Chondrocyte (in vitro differentiated cells): Measurements from ENCODE around the gene RARRES2. TPM values are rescaled to one million over a fixed set of nuclear protein-coding genes. Genes with fewer than 3 reads are reported as not detected.
A peak's percentile ranks its signal among the peaks of the same experiment; 100 is the strongest.

Source experiments
- DNase-seq: peaks from one replicate; pipeline ENCODE4 v3.0.0; 2021; ENCODE audit warnings: mixed read lengths, low spot score
- H3K27ac Mint-ChIP-seq: one replicate; pipeline ENCODE4 v1.8.0; 2021; ENCODE audit warnings: mild to moderate bottlenecking, moderate library complexity, mixed read lengths; ENCODE audit not compliant: unreplicated experiment
- H3K27me3 Mint-ChIP-seq: 2 replicates; pipeline ENCODE4 v1.8.0; 2021; ENCODE audit warnings: low read depth, mixed read lengths
- H3K36me3 Mint-ChIP-seq: 2 replicates; pipeline ENCODE4 v1.8.0; 2021; ENCODE audit warnings: low read depth, mixed read lengths
- H3K4me1 Mint-ChIP-seq: 2 replicates; pipeline ENCODE4 v1.8.0; 2021; ENCODE audit warnings: low read depth, mild to moderate bottlenecking, mixed read lengths
- H3K4me3 Mint-ChIP-seq: one replicate; pipeline ENCODE4 v1.8.0; 2021; ENCODE audit warnings: mild to moderate bottlenecking, moderate library complexity, mixed read lengths; ENCODE audit not compliant: unreplicated experiment
- H3K9me3 Mint-ChIP-seq: 2 replicates; pipeline ENCODE4 v1.8.0; 2021; ENCODE audit warnings: low read depth, mixed read lengths
- CTCF ChIP-seq: fragments of 200-600 bp; sonication (generic); IDR thresholded peaks from 2 replicates; pipeline ENCODE4 v1.5.0; 2021; ENCODE audit warnings: antibody characterized with exemption, mild to moderate bottlenecking, moderate library complexity
- total RNA-seq: library from RNA; stranded (reverse); gene quantifications from 3 replicates; pipeline ENCODE4 v1.2.1, GENCODE V29; 2021

RARRES2 gene
- total RNA-seq, 1 donor from 2014 or later = 1.8 TPM

DNA sequence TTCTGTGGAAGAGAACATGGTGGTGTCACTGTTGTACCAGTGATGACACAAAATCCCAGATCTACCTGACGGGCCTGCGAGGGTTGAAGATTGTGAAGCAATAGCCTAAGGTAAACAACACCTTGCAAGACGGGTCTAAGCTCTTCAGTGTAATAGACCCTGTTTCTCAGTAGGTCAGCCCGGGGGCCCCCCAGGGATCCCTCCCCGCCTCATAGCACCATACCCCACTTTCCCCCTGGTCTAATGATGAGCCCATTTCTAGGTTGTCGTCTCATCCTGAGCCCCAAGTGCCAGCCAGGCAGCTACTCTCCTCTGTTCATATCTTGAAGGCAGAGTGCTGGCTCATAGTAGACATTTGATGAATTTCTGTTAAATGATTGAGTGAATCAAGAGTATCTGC lies 15.5 kb downstream of the RARRES2 start:
- no peak overlapping the region for H3K27ac Mint-ChIP-seq

DNA sequence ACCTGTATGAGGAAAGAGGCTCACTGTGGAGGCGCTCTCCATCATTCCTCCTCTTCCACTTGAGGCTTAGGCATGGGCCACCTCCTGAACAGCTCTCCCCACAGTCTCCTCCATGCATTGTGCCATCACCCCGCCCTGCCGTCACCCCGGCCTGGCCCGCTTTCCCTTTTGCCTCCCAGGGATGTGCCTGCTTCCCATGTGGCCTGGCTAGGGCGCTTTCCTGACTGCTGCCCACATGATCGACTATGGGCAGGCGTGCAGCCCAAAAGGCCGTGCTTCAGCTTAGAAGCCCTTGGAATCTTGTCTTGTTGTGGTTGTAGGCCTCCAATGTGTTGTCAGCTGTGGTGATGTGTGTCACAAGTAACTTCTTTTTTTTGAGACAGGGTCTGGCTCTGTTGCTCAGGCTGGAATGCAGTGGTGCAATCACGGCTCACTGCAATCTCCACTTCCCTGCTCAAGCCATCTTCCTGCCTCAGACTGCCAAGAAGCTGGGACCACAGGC lies 16.3 kb downstream of the RARRES2 start:
- no peak for TF ChIP-seq CTCF
- Mint-ChIP-seq H3K36me3 (peaks cover 2% of the 10 kb centered on the region), H3K4me1 (peaks cover 12% of the 10 kb centered on the region), H3K9me3 (no peaks in the 10 kb centered on the region), H3K27ac (no peak overlapping the region), H3K27me3 (peaks cover 4% of the 10 kb centered on the region), H3K4me3 (no peak overlapping the region)
- DNase-seq = no peak

More for the DNA sequence above, 15.5 kb downstream of the RARRES2 start:
- no peaks in the 10 kb centered on the region for H3K9me3 Mint-ChIP-seq
- H3K4me3 Mint-ChIP-seq = no peak overlapping the region
- peaks cover 4% of the 10 kb centered on the region for H3K27me3 Mint-ChIP-seq
- H3K36me3 Mint-ChIP-seq = peaks cover 2% of the 10 kb centered on the region
- H3K4me1 Mint-ChIP-seq = peaks cover 12% of the 10 kb centered on the region
- TF ChIP-seq CTCF = no peak
- DNase-seq = no peak

DNA sequence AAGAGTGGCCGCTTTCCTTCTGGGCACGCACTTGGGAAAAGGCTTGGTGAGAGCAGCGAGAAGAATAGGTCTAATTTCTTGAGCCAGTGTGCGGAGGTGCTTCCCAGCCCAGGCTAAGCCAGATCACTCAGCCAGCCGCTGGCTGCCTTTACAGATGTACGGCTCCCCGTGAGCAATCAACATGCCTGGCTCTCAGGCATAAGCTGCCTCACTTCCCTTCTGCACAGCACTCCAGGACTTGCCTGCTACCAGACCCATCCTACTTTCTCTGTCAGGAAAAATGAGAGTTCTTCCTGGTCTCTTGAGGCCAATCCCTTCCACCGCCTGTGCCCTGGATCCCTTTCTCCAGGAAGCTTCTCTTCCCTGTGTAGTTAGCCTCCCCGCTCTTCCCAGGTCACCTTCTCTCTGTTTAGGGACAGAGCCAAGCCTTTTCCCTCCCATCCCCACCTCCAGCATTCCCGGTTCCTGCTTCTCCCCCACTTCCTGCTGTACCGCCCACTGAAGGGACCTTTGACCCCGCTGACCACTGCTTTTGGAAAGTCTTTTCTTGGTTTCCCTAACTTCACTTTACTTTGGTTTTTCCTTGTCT lies 17.0 kb downstream of the RARRES2 start:
- H3K27me3 Mint-ChIP-seq = peaks cover 4% of the 10 kb centered on the region
- peaks cover 2% of the 10 kb centered on the region for H3K36me3 Mint-ChIP-seq
- no peak for TF ChIP-seq CTCF
- DNase-seq = no peak
- peak overlapping the region; percentile 42 for H3K27ac Mint-ChIP-seq
- H3K4me3 Mint-ChIP-seq = peak overlapping the region; percentile 76
- H3K9me3 Mint-ChIP-seq = no peaks in the 10 kb centered on the region
- H3K4me1 Mint-ChIP-seq = peaks cover 12% of the 10 kb centered on the region

DNA sequence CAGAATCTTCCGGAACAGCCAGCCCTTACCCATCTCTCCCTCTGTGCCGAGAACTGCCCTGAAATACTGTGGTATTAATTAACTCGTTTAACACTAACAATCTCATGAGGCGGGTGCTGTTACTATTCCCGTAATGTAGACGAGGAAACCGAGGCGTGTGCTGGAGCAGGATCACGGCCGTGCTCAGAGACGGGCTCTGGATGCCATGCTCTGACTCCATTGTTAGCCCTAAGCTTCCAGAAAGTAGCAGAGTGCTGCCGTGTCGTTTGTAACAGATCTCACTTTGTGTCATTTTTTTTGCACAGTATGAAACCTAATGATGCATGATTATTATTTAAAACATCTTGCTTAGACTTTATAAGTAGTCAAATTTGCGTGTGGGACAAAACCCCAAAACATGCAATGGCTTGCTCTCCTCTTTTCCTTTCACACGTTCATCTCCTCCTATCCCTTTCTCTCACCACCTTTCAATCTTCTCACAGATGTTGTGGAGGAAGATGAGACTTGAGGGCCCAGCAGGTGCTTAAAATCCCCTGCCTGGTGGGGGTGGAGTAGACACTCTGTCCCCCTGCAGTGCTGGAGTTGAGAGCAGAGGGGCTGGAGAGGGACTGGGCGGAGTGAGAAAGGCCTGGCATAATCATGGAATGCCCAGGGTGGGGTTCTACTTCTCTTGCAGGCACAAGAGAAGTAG lies 17.6 kb downstream of the RARRES2 start:
- no peak for TF ChIP-seq CTCF
- peaks cover 2% of the 10 kb centered on the region for H3K36me3 Mint-ChIP-seq
- peak overlapping the region; percentile 27 for H3K27ac Mint-ChIP-seq
- H3K9me3 Mint-ChIP-seq = no peaks in the 10 kb centered on the region
- no peak for DNase-seq
- H3K27me3 Mint-ChIP-seq = peaks cover 4% of the 10 kb centered on the region
- peaks cover 12% of the 10 kb centered on the region for H3K4me1 Mint-ChIP-seq
- peak overlapping the region; percentile 76 for H3K4me3 Mint-ChIP-seq

- H3K27ac Mint-ChIP-seq = peak within 1 kb of the TSS; percentile 27
- peak within 1 kb of the TSS; percentile 76 for H3K4me3 Mint-ChIP-seq
- H3K36me3 Mint-ChIP-seq = peaks cover 2% of the 10 kb centered on the region
- no peaks in the 10 kb centered on the region for H3K9me3 Mint-ChIP-seq
- H3K27me3 Mint-ChIP-seq = peaks cover 4% of the 10 kb centered on the region
- peaks cover 12% of the 10 kb centered on the region for H3K4me1 Mint-ChIP-seq
- TF ChIP-seq CTCF = no peak
- DNase-seq = no peak
Measured at GRCh38 chr7:150322833-150323681, 18.4 kb downstream of the RARRES2 start, which contains the start of the genes ACTR3C and LRRC61. Gene ACTR3C, minus strand, starts transcription at chr7:150323545. Its CDS starts 28,249 bp downstream, at chr7:150295296. Gene LRRC61, plus strand, starts transcription at chr7:150323355. Its CDS starts 13,507 bp downstream, at chr7:150336862.
